ENCODE measurements around the gene DLG2.

The DLG2 gene

DNA sequence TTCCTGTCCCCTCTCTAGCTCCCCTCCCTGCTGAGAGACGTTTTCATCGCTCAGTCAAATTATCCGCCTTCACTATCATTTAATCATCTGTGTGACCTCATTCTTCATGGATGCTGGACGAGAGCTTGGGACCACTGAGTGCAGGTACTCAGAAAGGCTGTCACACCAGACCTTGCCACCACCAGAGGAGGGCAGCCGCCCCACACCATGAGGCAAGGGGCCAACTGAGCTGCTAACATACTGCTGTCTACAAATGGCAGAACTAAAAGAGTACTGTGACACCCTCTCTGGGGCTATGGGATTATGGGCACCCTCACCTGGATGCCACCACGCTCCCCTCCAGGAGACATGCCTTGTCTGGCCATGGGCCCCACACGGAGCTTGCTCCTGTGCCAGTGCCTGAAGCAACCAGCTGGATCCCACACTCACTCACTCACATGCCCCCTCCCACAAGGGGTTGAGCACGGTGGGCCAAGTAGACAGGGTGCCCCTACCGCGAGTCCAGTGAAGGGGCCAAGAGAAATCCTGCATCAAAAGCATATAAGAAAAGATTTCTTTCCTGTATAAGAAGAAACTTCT, 1670.9 kb downstream of the DLG2 start:
- no peak overlapping the region for H3K4me3 ChIP-seq (ENCODE audit: low read depth, low read length)
- TF ChIP-seq, protein P1, sequence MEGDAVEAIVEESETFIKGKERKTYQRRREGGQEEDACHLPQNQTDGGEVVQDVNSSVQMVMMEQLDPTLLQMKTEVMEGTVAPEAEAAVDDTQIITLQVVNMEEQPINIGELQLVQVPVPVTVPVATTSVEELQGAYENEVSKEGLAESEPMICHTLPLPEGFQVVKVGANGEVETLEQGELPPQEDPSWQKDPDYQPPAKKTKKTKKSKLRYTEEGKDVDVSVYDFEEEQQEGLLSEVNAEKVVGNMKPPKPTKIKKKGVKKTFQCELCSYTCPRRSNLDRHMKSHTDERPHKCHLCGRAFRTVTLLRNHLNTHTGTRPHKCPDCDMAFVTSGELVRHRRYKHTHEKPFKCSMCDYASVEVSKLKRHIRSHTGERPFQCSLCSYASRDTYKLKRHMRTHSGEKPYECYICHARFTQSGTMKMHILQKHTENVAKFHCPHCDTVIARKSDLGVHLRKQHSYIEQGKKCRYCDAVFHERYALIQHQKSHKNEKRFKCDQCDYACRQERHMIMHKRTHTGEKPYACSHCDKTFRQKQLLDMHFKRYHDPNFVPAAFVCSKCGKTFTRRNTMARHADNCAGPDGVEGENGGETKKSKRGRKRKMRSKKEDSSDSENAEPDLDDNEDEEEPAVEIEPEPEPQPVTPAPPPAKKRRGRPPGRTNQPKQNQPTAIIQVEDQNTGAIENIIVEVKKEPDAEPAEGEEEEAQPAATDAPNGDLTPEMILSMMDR (IDR thresholded peaks at IDR 0.05; ENCODE audit: control insufficient read depth, extremely low read depth, insufficient read depth): no peak
- no peak for DNase-seq (ENCODE audit: low read depth)

- no peak for DNase-seq (ENCODE audit: low read depth)
- TF ChIP-seq, protein P1 (IDR thresholded peaks at IDR 0.05; ENCODE audit: control insufficient read depth, extremely low read depth, insufficient read depth): no peak
- H3K4me3 ChIP-seq (ENCODE audit: low read depth, low read length): no peak overlapping the region
Observed at GRCh38 chr11:83954780-83955179, 1672.4 kb downstream of the DLG2 start.

DNA sequence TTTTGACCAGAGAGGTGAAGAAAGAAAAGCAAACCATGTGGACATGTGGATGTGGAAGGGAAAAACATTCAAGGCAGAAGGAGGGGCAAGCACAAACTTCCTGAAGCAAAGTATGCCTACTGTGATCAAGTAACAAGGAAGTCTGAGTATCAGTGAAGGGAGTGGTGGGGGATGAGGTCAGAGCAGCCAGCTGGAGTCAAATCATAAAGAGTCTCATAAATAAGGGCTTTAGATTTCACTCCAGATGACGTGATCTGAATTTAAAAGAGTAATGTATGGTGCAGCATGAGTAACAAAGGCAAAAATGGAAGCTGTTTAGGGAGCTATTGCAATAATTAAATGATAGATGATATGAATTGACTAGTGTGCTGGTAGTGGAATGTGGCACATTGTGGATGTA, 1675.6 kb downstream of the DLG2 start:
- DNase-seq (ENCODE audit: low read depth): peak; percentile 86
- no peak overlapping the region for H3K4me3 ChIP-seq (ENCODE audit: low read depth, low read length)
- TF ChIP-seq, protein P1 (IDR thresholded peaks at IDR 0.05; ENCODE audit: control insufficient read depth, extremely low read depth, insufficient read depth): no peak

DNA sequence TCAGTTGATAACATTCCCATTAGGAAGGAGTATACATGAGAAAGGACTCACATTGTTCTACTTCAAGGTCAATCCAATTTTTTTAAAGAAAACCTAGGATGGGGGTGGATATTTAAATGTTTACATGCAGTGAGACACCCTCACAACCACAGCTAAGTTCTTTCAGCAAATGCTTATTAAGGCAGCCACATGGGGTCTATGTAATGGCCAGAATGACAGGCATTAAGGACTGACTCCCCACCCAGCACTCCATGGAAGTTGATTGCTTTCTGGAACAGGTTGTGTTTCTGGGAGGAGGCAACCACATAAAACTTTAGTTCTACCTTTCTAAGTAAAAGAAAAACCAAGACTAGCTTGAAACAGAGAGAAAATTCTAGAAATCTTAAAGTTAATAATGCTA, 1678.9 kb downstream of the DLG2 start:
- no peak overlapping the region for H3K4me3 ChIP-seq (ENCODE audit: low read depth, low read length)
- TF ChIP-seq, protein P1 (IDR thresholded peaks at IDR 0.05; ENCODE audit: control insufficient read depth, extremely low read depth, insufficient read depth): no peak
- no peak for DNase-seq (ENCODE audit: low read depth)

DNA sequence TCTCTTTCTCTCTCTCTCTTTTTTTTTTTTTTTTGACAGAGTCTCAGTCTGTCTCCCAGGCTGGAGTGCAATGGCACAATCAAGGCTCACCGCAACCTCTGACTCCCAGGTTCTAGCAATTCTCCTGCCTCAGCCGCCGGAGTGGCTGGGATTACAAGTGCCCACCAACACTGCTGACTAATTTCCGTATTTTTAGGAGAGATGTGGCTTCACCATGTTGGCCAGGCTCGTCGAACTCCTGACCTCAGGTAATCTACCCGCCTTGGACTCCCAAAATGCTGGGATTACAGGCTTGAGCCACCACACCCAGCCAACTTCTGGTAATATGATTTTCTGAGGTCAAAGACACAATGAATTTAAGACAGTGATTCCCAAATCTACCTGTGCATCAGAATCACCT, 1681.2 kb downstream of the DLG2 start:
- TF ChIP-seq, protein P1 (IDR thresholded peaks at IDR 0.05; ENCODE audit: control insufficient read depth, extremely low read depth, insufficient read depth): no peak
- DNase-seq (ENCODE audit: low read depth): no peak
- no peak overlapping the region for H3K4me3 ChIP-seq (ENCODE audit: low read depth, low read length)

DNA sequence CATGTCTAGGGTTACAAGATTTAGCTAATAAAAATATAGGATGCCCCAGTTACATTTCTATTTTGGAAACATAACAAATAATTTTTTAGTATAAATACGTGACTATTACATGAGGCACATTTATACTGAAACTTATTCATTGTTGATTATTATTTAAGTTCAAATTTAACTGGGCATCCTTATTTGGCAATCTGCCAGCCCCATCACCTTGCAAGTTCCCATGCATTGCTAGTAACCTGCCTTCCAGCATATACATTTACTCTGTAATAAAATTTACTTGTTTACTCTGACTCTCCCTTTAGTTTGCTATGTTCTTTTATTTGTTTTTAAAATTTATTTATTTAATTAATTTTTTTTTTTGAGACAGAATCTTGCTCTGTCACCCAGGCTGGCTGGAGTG, 1686.1 kb downstream of the DLG2 start:
- TF ChIP-seq, protein P1 (IDR thresholded peaks at IDR 0.05; ENCODE audit: control insufficient read depth, extremely low read depth, insufficient read depth): no peak
- no peak overlapping the region for H3K4me3 ChIP-seq (ENCODE audit: low read depth, low read length)
- DNase-seq (ENCODE audit: low read depth): peak; percentile 84

DNA sequence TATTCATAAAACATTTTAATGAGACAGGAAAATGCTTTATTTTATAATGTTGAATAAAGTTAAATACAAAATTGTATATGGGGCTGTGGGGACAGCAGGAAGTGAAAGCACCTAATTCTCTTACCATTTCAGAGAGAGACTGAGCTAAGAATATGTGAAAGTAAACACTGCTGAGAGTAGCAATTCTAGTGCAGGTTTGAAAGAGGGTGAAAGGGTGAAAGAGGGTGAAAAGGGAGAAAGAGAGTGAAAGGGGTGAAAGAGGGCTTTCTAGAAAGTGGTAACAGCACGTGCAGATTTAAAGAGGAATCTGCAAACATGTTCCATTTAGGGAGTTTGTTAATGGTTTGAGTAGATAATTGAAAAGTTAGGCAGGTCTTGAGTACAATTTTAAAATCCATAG, 1689.0 kb downstream of the DLG2 start:
- TF ChIP-seq, protein P1 (IDR thresholded peaks at IDR 0.05; ENCODE audit: control insufficient read depth, extremely low read depth, insufficient read depth): no peak
- no peak for DNase-seq (ENCODE audit: low read depth)
- no peak overlapping the region for H3K4me3 ChIP-seq (ENCODE audit: low read depth, low read length)
